ENCODE results near the gene EIPR1. TPM values are rescaled to one million over a fixed set of nuclear protein-coding genes. Genes with fewer than 3 reads are reported as not detected.

Gene EIPR1
- total RNA-seq, 4 donors from 2014 or later = 26.1 to 51.6 (median 40.0) TPM

DNA sequence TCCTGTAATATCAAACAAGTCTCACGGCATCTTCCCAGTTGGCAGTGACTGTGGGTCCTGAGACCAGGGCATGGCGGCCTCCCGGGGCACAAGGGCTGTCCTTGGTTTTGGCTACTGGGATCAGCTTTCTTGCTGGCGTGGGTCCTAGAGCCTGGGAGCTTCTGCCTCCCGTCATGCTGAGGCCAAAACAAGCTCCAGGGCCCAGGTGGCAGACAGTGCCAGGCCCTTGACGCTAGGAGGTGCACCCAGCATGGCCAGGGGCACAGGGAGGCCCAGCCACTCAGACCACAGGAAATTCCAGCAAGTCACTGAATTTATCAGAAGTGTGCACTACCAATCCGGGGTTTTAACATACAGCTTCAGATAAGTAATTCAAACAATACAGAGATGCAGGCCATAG lies 184.7 kb downstream of the EIPR1 start:
- TF ChIP-seq, protein P1, sequence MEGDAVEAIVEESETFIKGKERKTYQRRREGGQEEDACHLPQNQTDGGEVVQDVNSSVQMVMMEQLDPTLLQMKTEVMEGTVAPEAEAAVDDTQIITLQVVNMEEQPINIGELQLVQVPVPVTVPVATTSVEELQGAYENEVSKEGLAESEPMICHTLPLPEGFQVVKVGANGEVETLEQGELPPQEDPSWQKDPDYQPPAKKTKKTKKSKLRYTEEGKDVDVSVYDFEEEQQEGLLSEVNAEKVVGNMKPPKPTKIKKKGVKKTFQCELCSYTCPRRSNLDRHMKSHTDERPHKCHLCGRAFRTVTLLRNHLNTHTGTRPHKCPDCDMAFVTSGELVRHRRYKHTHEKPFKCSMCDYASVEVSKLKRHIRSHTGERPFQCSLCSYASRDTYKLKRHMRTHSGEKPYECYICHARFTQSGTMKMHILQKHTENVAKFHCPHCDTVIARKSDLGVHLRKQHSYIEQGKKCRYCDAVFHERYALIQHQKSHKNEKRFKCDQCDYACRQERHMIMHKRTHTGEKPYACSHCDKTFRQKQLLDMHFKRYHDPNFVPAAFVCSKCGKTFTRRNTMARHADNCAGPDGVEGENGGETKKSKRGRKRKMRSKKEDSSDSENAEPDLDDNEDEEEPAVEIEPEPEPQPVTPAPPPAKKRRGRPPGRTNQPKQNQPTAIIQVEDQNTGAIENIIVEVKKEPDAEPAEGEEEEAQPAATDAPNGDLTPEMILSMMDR (IDR thresholded peaks at IDR 0.05) = peak; percentile 34 to 90 (median 69)
- no peak for TF ChIP-seq POLR2A (IDR thresholded peaks at IDR 0.05)
- Histone ChIP-seq H3K9me3 (no peaks in the 10 kb centered on the region), H3K4me1 (peaks cover 0 to 5% of the 10 kb centered on the region in 2 donors), H3K27ac (peak overlapping the region; percentile 9 to 71 (median 57)), H3K4me3 (replicated peaks in 1 of 3) (no peak overlapping the region), H3K36me3 (peaks cover 0 to 4% of the 10 kb centered on the region in 2 donors), H3K27me3 (no peaks in the 10 kb centered on the region)
- intact Hi-C loops (cut with DNase I) = loop anchor here (10.0 kb wide), 1 partner anchor 92 kb away; no protein-coding TSS in a partner anchor
- peak; percentile 89 to 92 for DNase-seq
- WGBS, 2 donors = 41 to 43% methylated on average over 6 of the region's 7 CpGs

DNA sequence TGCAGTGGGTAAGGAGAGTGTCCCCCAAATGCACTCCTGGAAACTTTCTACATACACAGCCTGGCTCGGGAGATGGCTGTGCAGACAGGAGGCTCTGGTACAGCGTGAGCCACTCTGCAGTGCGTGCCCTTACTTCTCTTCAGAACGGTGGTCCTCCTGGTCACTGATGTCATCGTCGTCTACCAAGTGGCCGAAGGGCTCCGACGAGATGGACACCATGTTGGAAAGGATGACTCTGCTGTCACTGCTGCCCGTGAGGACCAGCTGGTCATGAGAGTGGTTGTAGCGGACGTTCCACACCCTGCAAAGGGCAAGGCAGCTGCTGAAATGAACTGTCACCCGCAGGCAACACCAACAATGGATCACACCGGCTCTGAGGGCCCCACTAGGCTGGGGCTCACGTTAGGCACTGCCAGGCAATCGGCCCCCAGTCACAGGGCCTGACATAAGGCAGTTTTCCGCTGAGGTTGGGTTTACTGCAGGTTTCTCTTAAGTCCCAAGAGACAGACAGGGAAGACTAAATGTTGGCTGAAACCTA lies 185.3 kb downstream of the EIPR1 start:
- Histone ChIP-seq H3K36me3 (peaks cover 0 to 4% of the 10 kb centered on the region in 2 donors), H3K4me3 (replicated peaks in 1 of 3) (no peak overlapping the region), H3K27ac (peak overlapping the region in 2 of 3 donors; percentile 57 to 71), H3K27me3 (no peaks in the 10 kb centered on the region), H3K9me3 (no peaks in the 10 kb centered on the region), H3K4me1 (peaks cover 0 to 5% of the 10 kb centered on the region in 2 donors)
- intact Hi-C loops (cut with DNase I) = loop anchor here (10.0 kb wide), 1 partner anchor 92 kb away; no protein-coding TSS in a partner anchor
- no peak for DNase-seq
- WGBS, 2 donors = 93 to 97% methylated on average over 10 to 15 of the region's 17 CpGs
- no peak for TF ChIP-seq POLR2A (IDR thresholded peaks at IDR 0.05)
- TF ChIP-seq, protein P1 (IDR thresholded peaks at IDR 0.05) = no peak

DNA sequence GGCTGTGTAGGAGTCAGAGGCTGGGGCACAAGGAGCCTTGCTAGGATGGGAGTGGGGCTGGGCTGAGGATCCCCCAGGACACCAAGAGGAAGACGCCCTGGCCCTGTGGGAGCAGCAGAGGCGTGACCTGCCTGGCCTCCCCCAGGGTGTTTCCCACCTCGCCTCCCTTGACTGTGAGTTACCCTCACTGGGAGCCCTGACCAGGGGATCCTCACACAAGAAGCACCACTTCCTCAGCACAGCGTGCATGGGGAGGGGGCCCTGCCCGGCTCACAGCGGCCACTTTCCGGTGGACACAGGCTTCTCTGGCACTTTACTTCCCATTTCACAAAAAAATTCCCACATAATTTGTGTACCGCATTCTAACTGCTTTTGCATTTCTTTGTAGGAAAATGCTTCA lies 187.7 kb downstream of the EIPR1 start:
- H3K4me1 ChIP-seq = peaks cover 0 to 5% of the 10 kb centered on the region in 2 donors
- H3K36me3 ChIP-seq = peaks cover 0 to 3% of the 10 kb centered on the region in 2 donors
- H3K27me3 ChIP-seq = no peaks in the 10 kb centered on the region
- TF ChIP-seq, protein P1 (IDR thresholded peaks at IDR 0.05) = no peak
- TF ChIP-seq POLR2A (IDR thresholded peaks at IDR 0.05) = no peak
- WGBS, 2 donors = 94 to 98% methylated on average over 7 to 8 of the region's 8 CpGs
- H3K4me3 ChIP-seq (replicated peaks in 1 of 3) = no peak overlapping the region
- DNase-seq = no peak
- no peak overlapping the region for H3K27ac ChIP-seq
- no peaks in the 10 kb centered on the region for H3K9me3 ChIP-seq
- intact Hi-C loops (cut with DNase I) = loop anchor here (10.0 kb wide), 2 partner anchors 95 to 275 kb away; no protein-coding TSS in a partner anchor

DNA sequence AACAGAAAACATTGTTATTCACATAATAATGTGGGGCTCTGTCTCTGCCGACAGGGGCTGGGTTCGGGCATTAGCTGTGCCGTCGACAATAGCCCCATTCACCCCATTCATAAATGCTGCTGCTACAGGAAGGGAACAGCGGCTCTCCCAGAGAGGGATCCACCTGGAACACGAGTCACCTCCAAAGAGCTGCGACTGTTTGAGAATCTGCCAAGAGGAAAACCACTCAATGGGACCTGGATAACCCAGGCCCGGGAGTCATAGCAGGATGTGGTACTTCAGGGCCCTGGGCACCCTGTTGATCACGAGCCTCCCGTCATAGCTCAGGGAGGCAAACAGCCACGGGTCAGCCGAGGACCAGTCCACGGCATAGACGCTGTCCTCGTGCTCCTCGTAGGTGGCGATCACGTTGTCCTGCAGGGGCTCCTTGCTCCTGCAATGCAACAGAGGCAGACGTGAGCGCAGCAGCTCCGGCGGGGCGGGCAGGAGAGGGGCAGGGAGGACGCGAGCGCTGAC lies 188.5 kb downstream of the EIPR1 start:
- no peaks in the 10 kb centered on the region for H3K9me3 ChIP-seq
- DNase-seq = no peak
- H3K4me1 ChIP-seq = peaks cover 0 to 5% of the 10 kb centered on the region in 2 donors
- no peak overlapping the region for H3K4me3 ChIP-seq (replicated peaks in 1 of 3)
- 87% methylated on average over 20 to 26 of the region's 26 CpGs for WGBS, 2 donors
- no peak overlapping the region for H3K27ac ChIP-seq
- intact Hi-C loops (cut with DNase I) = loop anchor here (10.0 kb wide), 1 partner anchor 276 kb away; no protein-coding TSS in a partner anchor
- no peaks in the 10 kb centered on the region for H3K27me3 ChIP-seq
- peaks cover 0 to 3% of the 10 kb centered on the region in 2 donors for H3K36me3 ChIP-seq
- TF ChIP-seq, protein P1 (IDR thresholded peaks at IDR 0.05) = no peak
- no peak for TF ChIP-seq POLR2A (IDR thresholded peaks at IDR 0.05)

DNA sequence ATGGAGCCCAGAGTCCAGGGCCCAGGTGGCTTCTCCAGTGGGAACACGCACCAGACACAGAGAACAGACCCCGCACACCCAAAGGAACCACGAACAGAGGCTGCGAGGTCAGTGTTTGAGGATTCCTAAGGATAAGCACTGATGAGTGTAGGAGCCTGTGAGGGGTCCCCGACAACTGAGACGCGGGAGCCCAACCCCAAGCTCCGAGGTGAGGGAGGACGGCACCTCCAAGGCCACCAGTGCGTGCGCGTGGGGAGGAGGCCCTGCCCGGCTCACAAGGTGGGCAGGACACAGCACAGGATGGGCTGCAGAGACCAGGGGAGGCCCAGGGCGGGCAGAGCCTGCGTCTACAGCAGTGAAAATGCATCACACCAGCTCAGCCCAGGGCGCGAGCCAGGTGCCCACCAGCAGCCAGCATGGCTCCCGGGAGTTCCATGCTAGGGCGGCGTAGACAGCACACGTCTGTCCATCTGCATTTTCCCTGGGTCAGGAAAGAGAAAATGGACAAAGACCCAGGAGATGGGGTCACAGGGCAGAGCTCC lies 189.1 kb downstream of the EIPR1 start:
- Histone ChIP-seq H3K9me3 (no peaks in the 10 kb centered on the region), H3K36me3 (peaks cover 0 to 3% of the 10 kb centered on the region in 2 donors), H3K27ac (no peak overlapping the region), H3K27me3 (no peaks in the 10 kb centered on the region), H3K4me1 (peaks cover 0 to 4% of the 10 kb centered on the region in 2 donors), H3K4me3 (replicated peaks in 1 of 3) (no peak overlapping the region)
- TF ChIP-seq, protein P1 (IDR thresholded peaks at IDR 0.05) = no peak
- TF ChIP-seq POLR2A (IDR thresholded peaks at IDR 0.05) = no peak
- no peak for DNase-seq
- 94 to 95% methylated on average over 12 to 21 of the region's 21 CpGs for WGBS, 2 donors
- intact Hi-C loops (cut with DNase I) = loop anchor here (10.0 kb wide), 1 partner anchor 276 kb away; no protein-coding TSS in a partner anchor
